Thyroid gland (tissue), 4 donors: ENCODE results near the gene UTS2B. TPM values are rescaled to one million over a fixed set of nuclear protein-coding genes. Genes with fewer than 3 reads are reported as not detected.
A peak's percentile ranks its signal among the peaks of the same experiment; 100 is the strongest.

ENCODE experiments used
- DNase-seq, 2 donors: peaks; one replicate each; pipeline ENCODE4 v3.0.0-alpha.2; 2019
- H3K27ac ChIP-seq, 3 donors: fragments of 200-600 bp; sonication (generic); 1 replicate in 2 of 3; 2 replicates in 1 of 3; pipeline ENCODE4 v1.5.1; 2016 to 2019; ENCODE audit warnings: mild to moderate bottlenecking in 1 of 3, moderate library complexity in 1 of 3
- H3K27me3 ChIP-seq: fragments of 200-600 bp; sonication (generic); one replicate; pipeline ENCODE4 v1.5.1; 2019
- H3K36me3 ChIP-seq, 2 donors: fragments of 200-600 bp; sonication (generic); one replicate each; pipeline ENCODE4 v1.5.1; 2016 to 2019
- H3K4me1 ChIP-seq, 2 donors: fragments of 200-600 bp; sonication (generic); one replicate each; pipeline ENCODE4 v1.5.1; 2017 to 2019
- H3K4me3 ChIP-seq, 3 donors: fragments of 200-600 bp; sonication (generic); replicated peaks in 1 of 3; 1 replicate in 2 of 3; 2 replicates in 1 of 3; pipeline ENCODE4 v1.5.1; 2016; ENCODE audit warnings: mild to moderate bottlenecking in 1 of 3
- H3K9me3 ChIP-seq: fragments of 200-600 bp; sonication (generic); one replicate; pipeline ENCODE4 v1.5.1; 2017
- CTCF ChIP-seq, 6 experiments: fragments of 200-600 bp in 3 of 6; fragments of 450-650 bp in 3 of 6; sonication (generic) in 3 of 6; IDR thresholded peaks; one replicate each; pipeline ENCODE4 v1.5.1; 2016 to 2019; ENCODE audit warnings: antibody characterized with exemption in 6 of 6, mild to moderate bottlenecking in 2 of 6, inconsistent platforms in 1 of 6, moderate library complexity in 1 of 6
- POLR2A ChIP-seq, 2 donors: fragments of 450-650 bp; IDR thresholded peaks; one replicate each; pipeline ENCODE4 v1.6.1; 2017; ENCODE audit warnings: antibody characterized with exemption in 2 of 2, mild to moderate bottlenecking in 2 of 2, moderate library complexity in 1 of 2
- WGBS, 2 donors: methylation state at CpG; one replicate each; pipeline ENCODE4 v1.1.5; 2017; 5-methylcytosine and 5-hydroxymethylcytosine counted together
- intact Hi-C: fragments of 100-400 bp; cut with DNase I; formaldehyde crosslinking; loops from one replicate; pipeline ENCODE4 v1.15.1; 2023
- total RNA-seq, 4 donors: library from RNA; depleted of rRNA; stranded (reverse); fragments of >200 nt; gene quantifications; one replicate each; pipeline ENCODE4 v1.2.3, GENCODE V29; 2016

The UTS2B gene
- total RNA-seq, 4 donors from 2014 or later, result 0.27 to 2.0 (median 1.4) TPM; not detected in 1

GRCh38 chr3:191244242-191244867 lies 86.0 kb downstream of the UTS2B start:
- intact Hi-C loops, result no loop called here
- TF ChIP-seq CTCF (IDR thresholded peaks at IDR 0.05) (peak in 3 of 6 experiments; percentile 31 to 45 (median 33)), POLR2A (IDR thresholded peaks at IDR 0.05) (no peak)
- Histone ChIP-seq H3K36me3 (no peaks in the 10 kb centered on the region), H3K27ac (no peak overlapping the region), H3K4me1 (no peaks in the 10 kb centered on the region), H3K9me3 (no peaks in the 10 kb centered on the region), H3K27me3 (no peaks in the 10 kb centered on the region), H3K4me3 (no peak overlapping the region)
- no peak for DNase-seq
- WGBS, 2 donors, result 39 to 46% methylated on average over 2 of the region's 2 CpGs

- intact Hi-C loops, result no loop called here
- TF ChIP-seq POLR2A (IDR thresholded peaks at IDR 0.05) (no peak), CTCF (IDR thresholded peaks at IDR 0.05) (no peak)
Measured at GRCh38 chr3:191240486-191240885, 89.8 kb downstream of the UTS2B start.

GRCh38 chr3:191239407-191240031 lies 90.8 kb downstream of the UTS2B start:
- 56 to 69% methylated on average over 1 of the region's 1 CpG for WGBS, 2 donors
- intact Hi-C loops, result no loop called here
- no peak overlapping the region for H3K27ac ChIP-seq

More at GRCh38 chr3:191240486-191240885, 89.8 kb downstream of the UTS2B start:
- H3K9me3 ChIP-seq, result no peaks in the 10 kb centered on the region
- H3K36me3 ChIP-seq, result no peaks in the 10 kb centered on the region
- H3K4me3 ChIP-seq, result no peak overlapping the region
- H3K4me1 ChIP-seq, result no peaks in the 10 kb centered on the region
- no peaks in the 10 kb centered on the region for H3K27me3 ChIP-seq
- no peak for DNase-seq
- H3K27ac ChIP-seq, result no peak overlapping the region
- 72 to 91% methylated on average over 5 of the region's 5 CpGs for WGBS, 2 donors

GRCh38 chr3:191238321-191238817 lies 92.0 kb downstream of the UTS2B start:
- no peaks in the 10 kb centered on the region for H3K9me3 ChIP-seq
- DNase-seq, result no peak
- TF ChIP-seq CTCF (IDR thresholded peaks at IDR 0.05) (no peak), POLR2A (IDR thresholded peaks at IDR 0.05) (no peak)

More at GRCh38 chr3:191239407-191240031, 90.8 kb downstream of the UTS2B start:
- Histone ChIP-seq H3K9me3 (no peaks in the 10 kb centered on the region), H3K36me3 (no peaks in the 10 kb centered on the region), H3K4me3 (no peak overlapping the region), H3K4me1 (no peaks in the 10 kb centered on the region), H3K27me3 (no peaks in the 10 kb centered on the region)
- no peak for DNase-seq
- TF ChIP-seq POLR2A (IDR thresholded peaks at IDR 0.05), result no peak
- TF ChIP-seq CTCF (IDR thresholded peaks at IDR 0.05), result no peak

More at GRCh38 chr3:191238321-191238817, 92.0 kb downstream of the UTS2B start:
- no peak overlapping the region for H3K27ac ChIP-seq
- 71 to 74% methylated on average over 4 of the region's 4 CpGs for WGBS, 2 donors
- no peaks in the 10 kb centered on the region for H3K36me3 ChIP-seq
- H3K4me1 ChIP-seq, result no peaks in the 10 kb centered on the region
- no peaks in the 10 kb centered on the region for H3K27me3 ChIP-seq
- H3K4me3 ChIP-seq, result no peak overlapping the region
- intact Hi-C loops, result no loop called here
